ENCODE results near the gene EFCAB12. TPM values are rescaled to one million over a fixed set of nuclear protein-coding genes. Genes with fewer than 3 reads are reported as not detected.

EFCAB12 gene
- total and polyA plus RNA-seq, 2 donors (not counting 3 experiments of a cell fraction or from before 2014, with no cell fraction given), result 0.15 to 0.49 TPM

DNA sequence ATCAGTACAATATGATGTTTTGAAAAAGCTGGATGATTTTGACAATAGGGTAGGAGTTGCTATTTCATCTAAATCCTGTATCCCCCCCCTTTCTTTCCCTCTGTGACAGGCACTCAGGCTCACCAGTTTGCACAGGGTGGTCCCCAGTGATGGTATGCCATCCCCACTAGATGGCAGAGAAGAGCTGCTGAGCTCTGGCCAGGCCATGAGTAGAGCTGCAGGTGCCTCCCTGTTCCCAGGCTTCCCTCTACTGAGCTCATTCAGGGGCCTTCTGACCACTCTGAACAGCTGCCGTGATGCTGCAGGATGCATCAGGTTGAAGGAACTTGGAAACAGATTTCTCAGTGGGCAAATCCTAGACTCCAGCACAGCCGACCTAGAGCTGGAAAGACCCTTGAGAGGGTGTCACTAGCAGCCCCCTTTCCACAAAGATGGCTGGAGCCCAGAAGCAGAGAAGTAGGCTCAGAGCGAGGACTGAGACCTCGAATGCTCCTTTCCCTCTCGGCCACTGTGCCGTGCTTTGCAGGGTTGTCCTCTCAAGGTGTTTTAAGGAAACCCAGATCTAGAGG, 45.1 kb downstream of the EFCAB12 start:
- no peak overlapping the region for H3K27ac ChIP-seq (ENCODE audit: insufficient read depth, low read depth, low read length)
- no peak overlapping the region for H3K4me2 ChIP-seq (ENCODE audit: insufficient read depth, low read length)
- no TSS peak for BruUV-seq (replicated peaks)
- no peaks in the 10 kb centered on the region for H3K9me1 ChIP-seq (replicated peaks; ENCODE audit: control insufficient read depth, extremely low read depth, insufficient read depth, low read length)
- no peak overlapping the region for H3K4me3 ChIP-seq (replicated peaks in 1 of 3; ENCODE audit: insufficient read depth in 1 of 3, low read depth in 1 of 3, low read length in 3 of 3)
- H3K27me3 ChIP-seq (ENCODE audit: control insufficient read depth in 2 of 2, insufficient read depth in 2 of 2, low read length in 2 of 2), result no peaks in the 10 kb centered on the region
- ChIA-PET POLR2A (interaction anchor here (0.9 to 1.2 kb wide), 2 partner anchors 57 to 67 kb away, joined by 3 to 7 read pairs; partner anchors contain the start of genes IFT122 and MBD4), CTCF (interaction anchor here (0.6 to 2.5 kb wide), 74 partner anchors 8 to 722 kb away, joined by 3 to 32 read pairs (median 4); partner anchors contain the start of genes EFCAB12, IFT122 and MBD4)
- intact Hi-C loops (cut with micrococcal nuclease), result loop anchor here (1.0 to 10.0 kb wide), 11 partner anchors 15 to 551 kb away; partner anchors contain the start of genes EFCAB12 and IFT122
- no peaks in the 10 kb centered on the region for H3K79me2 ChIP-seq (ENCODE audit: control insufficient read depth, insufficient read depth, low read length)
- peak; percentile 86 for FAIRE-seq
- dilution Hi-C loops (cut with MboI; ENCODE audit: extremely low pct_ligation_motif_present, low sequenced_read_pairs), result no loop called here
- H3K4me1 ChIP-seq (ENCODE audit: control insufficient read depth, extremely low read depth, insufficient read depth, low read length), result peaks cover 19% of the 10 kb centered on the region
- H3K9me3 ChIP-seq (replicated peaks; ENCODE audit: control insufficient read depth, insufficient read depth, low read length), result no peaks in the 10 kb centered on the region
- TF ChIP-seq, protein P1, sequence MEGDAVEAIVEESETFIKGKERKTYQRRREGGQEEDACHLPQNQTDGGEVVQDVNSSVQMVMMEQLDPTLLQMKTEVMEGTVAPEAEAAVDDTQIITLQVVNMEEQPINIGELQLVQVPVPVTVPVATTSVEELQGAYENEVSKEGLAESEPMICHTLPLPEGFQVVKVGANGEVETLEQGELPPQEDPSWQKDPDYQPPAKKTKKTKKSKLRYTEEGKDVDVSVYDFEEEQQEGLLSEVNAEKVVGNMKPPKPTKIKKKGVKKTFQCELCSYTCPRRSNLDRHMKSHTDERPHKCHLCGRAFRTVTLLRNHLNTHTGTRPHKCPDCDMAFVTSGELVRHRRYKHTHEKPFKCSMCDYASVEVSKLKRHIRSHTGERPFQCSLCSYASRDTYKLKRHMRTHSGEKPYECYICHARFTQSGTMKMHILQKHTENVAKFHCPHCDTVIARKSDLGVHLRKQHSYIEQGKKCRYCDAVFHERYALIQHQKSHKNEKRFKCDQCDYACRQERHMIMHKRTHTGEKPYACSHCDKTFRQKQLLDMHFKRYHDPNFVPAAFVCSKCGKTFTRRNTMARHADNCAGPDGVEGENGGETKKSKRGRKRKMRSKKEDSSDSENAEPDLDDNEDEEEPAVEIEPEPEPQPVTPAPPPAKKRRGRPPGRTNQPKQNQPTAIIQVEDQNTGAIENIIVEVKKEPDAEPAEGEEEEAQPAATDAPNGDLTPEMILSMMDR (IDR thresholded peaks at IDR 0.05; ENCODE audit: extremely low read depth in 1 of 2, insufficient read depth in 1 of 2, low read depth in 1 of 2, low read length in 2 of 2), result peak; percentile 93 to 95
- TF ChIP-seq JUN (IDR thresholded peaks at IDR 0.05; ENCODE audit: borderline replicate concordance, insufficient read depth, insufficient read length, low read depth), result no peak
- TF ChIP-seq POLR2AphosphoS5 (IDR thresholded peaks at IDR 0.05; ENCODE audit: insufficient read depth, low read depth, low read length), result peak; percentile 54
- peak; percentile 34 for TF ChIP-seq POLR2A (IDR thresholded peaks at IDR 0.05; ENCODE audit: low read depth, low read length)
- H3K9ac ChIP-seq (replicated peaks; ENCODE audit: extremely low read depth, insufficient read depth, low read length), result no peak overlapping the region
- peak; percentile 71 for DNase-seq (ENCODE audit: low read depth, low spot score)
- no peak overlapping the region for H2AFZ ChIP-seq (ENCODE audit: low read depth, low read length)
- H3K36me3 ChIP-seq (ENCODE audit: control insufficient read depth in 2 of 2, extremely low read depth in 1 of 2, insufficient read depth in 2 of 2, low read length in 2 of 2), result peaks cover 4 to 6% of the 10 kb centered on the region in 2 experiments
- no peaks in the 10 kb centered on the region for H4K20me1 ChIP-seq (replicated peaks; ENCODE audit: control insufficient read depth, extremely low read depth, insufficient read depth, low read length)

DNA sequence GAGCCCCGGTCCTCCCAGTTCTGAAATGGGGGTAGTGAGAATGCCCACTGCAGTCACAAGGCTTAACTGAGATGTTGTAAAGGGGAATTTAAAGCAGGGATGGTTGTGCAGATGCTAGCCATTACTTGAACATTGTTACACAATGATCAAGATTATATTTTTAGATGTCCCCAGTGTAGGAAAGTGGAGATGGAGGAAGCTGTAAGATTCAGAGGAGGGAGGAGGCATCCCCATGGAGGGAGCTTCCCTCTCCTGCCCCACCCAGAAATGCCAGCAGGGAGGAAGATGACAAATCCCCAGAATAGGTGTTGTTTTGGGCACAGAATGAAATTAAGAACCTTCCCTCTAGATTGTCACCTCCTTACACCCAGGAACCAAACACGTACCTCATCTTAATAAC, 46.1 kb downstream of the EFCAB12 start:
- no TSS peak for BruUV-seq (replicated peaks)
- Histone ChIP-seq H3K4me1 (ENCODE audit: control insufficient read depth, extremely low read depth, insufficient read depth, low read length) (peaks cover 9% of the 10 kb centered on the region), H3K27ac (ENCODE audit: insufficient read depth, low read depth, low read length) (no peak overlapping the region), H3K79me2 (ENCODE audit: control insufficient read depth, insufficient read depth, low read length) (no peaks in the 10 kb centered on the region), H2AFZ (ENCODE audit: low read depth, low read length) (no peak overlapping the region), H3K9ac (replicated peaks; ENCODE audit: extremely low read depth, insufficient read depth, low read length) (no peak overlapping the region), H3K36me3 (ENCODE audit: control insufficient read depth in 2 of 2, extremely low read depth in 1 of 2, insufficient read depth in 2 of 2, low read length in 2 of 2) (peaks cover 4 to 5% of the 10 kb centered on the region in 2 experiments), H3K4me2 (ENCODE audit: insufficient read depth, low read length) (no peak overlapping the region), H3K4me3 (replicated peaks in 1 of 3; ENCODE audit: insufficient read depth in 1 of 3, low read depth in 1 of 3, low read length in 3 of 3) (no peak overlapping the region), H3K27me3 (ENCODE audit: control insufficient read depth in 2 of 2, insufficient read depth in 2 of 2, low read length in 2 of 2) (no peaks in the 10 kb centered on the region), H4K20me1 (replicated peaks; ENCODE audit: control insufficient read depth, extremely low read depth, insufficient read depth, low read length) (no peaks in the 10 kb centered on the region), H3K9me3 (replicated peaks; ENCODE audit: control insufficient read depth, insufficient read depth, low read length) (no peaks in the 10 kb centered on the region), H3K9me1 (replicated peaks; ENCODE audit: control insufficient read depth, extremely low read depth, insufficient read depth, low read length) (no peaks in the 10 kb centered on the region)
- intact Hi-C loops (cut with micrococcal nuclease), result loop anchor here (2.0 to 10.0 kb wide), 7 partner anchors 16 to 552 kb away; partner anchors contain the start of genes EFCAB12 and IFT122
- TF ChIP-seq, protein P1 (IDR thresholded peaks at IDR 0.05; ENCODE audit: extremely low read depth in 1 of 2, insufficient read depth in 1 of 2, low read depth in 1 of 2, low read length in 2 of 2), result no peak
- TF ChIP-seq, protein P2, sequence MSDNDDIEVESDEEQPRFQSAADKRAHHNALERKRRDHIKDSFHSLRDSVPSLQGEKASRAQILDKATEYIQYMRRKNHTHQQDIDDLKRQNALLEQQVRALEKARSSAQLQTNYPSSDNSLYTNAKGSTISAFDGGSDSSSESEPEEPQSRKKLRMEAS (IDR thresholded peaks at IDR 0.05; ENCODE audit: insufficient read depth, insufficient read length), result no peak
- CTCF ChIA-PET, result interaction anchor here (0.9 to 2.5 kb wide), 9 partner anchors 15 to 170 kb away, joined by 3 to 32 read pairs (median 6); partner anchors contain the start of genes IFT122 and MBD4
- dilution Hi-C loops (cut with MboI; ENCODE audit: extremely low pct_ligation_motif_present, low sequenced_read_pairs), result no loop called here
- FAIRE-seq, result no peak
- DNase-seq (ENCODE audit: low read depth, low spot score), result no peak
- POLR2A ChIA-PET, result no interaction called here

All from endothelial cell of umbilical vein (primary cell).